IMR-90 (cell line): Measurements from ENCODE around the gene CSTF2T.

ENCODE experiments used
- BHLHE40 ChIP-seq: fragments of 150-350 bp; IDR thresholded peaks from 2 replicates; pipeline ENCODE4 v1.6.1; 2016; ENCODE audit warnings: mild to moderate bottlenecking, low read depth, low read length
- CTCF ChIP-seq: conservative IDR thresholded peaks from 2 replicates; pipeline ENCODE4 v1.5.1; 2012; ENCODE audit warnings: mild to moderate bottlenecking, low read depth, low read length, improper control_type of control experiment
- POLR2A ChIP-seq: IDR thresholded peaks from 2 replicates; pipeline ENCODE4 v1.6.1; 2012; ENCODE audit warnings: mild to moderate bottlenecking, low read depth, low read length

DNA sequence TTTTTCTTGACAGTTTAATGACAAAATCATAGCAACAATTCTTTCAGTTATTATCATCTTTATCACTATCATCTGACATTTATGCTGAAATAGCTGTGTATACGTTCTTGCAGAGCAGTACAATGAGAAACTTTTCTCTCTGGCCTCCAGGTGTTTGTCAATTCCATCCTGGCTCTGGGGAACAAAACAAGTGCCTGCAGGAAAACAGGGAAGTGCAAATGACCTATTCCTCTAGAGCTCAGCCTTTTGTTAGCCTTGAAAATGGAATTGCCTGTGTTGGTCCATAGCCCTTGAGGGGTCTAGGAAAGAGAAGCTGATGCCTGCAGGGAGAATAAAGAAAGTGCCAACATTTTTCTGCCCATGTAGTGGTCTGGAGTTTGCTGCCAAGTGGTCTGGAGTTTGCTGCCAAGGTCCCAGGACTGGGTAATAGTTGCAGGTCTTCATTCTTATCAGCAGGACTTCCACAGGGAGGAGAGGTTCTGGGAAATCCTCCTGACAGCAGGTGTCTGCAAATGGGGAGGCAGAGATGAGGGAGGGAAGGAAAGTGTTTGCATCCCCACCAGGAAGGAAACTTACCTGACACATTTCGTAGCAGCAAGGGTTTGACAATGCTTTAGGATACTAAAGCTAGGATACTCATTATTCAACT, 10.1 kb upstream of the CSTF2T start:
- TF ChIP-seq CTCF, result no peak
- no peak for TF ChIP-seq POLR2A
- no peak for TF ChIP-seq BHLHE40
